Lung microvascular endothelial cell (primary cell): ENCODE results near the gene TRAPPC2. TPM values are rescaled to one million over a fixed set of nuclear protein-coding genes. Genes with fewer than 3 reads are reported as not detected.
A peak's percentile ranks its signal among the peaks of the same experiment; 100 is the strongest.

Experiments used
- DNase-seq, 2 donors: peaks; one replicate each; pipeline versions ENCODE4 v3.0.0 to v3.0.0-alpha.2; 2010; ENCODE audit warnings: low read depth in 2 of 2
- total RNA-seq: library from RNA; depleted of rRNA; stranded (reverse); fragments of >200 nt; gene quantifications from 2 replicates; pipeline ENCODE4 v1.2.1, GENCODE V29; 2014

Gene TRAPPC2
- total RNA-seq, 1 donor from 2014 or later, result 10.9 TPM

GRCh38 chrX:13669246-13669737, 65.1 kb downstream of the TRAPPC2 start:
- peak; percentile 88 to 93 for DNase-seq

- no peak for DNase-seq
Observed at GRCh38 chrX:13667919-13668318, 66.5 kb downstream of the TRAPPC2 start.

GRCh38 chrX:13666836-13667235, 67.6 kb downstream of the TRAPPC2 start:
- peak in 1 of 2 donors; percentile 71 for DNase-seq

- no peak for DNase-seq
Observed at GRCh38 chrX:13664020-13664419, 70.4 kb downstream of the TRAPPC2 start.

- DNase-seq, result no peak
Observed at GRCh38 chrX:13662355-13662791, 72.0 kb downstream of the TRAPPC2 start.

Other genes starting within 250 kb of the TRAPPC2 start
- gene EGFL6, start 165.0 kb downstream of the TRAPPC2 start, total RNA-seq, result not detected in 2 replicates
- gene TCEANC, start 81.5 kb downstream of the TRAPPC2 start, total RNA-seq, result 0.65 and 3.2 TPM in 2 replicates
- gene RAB9A, start 45.5 kb downstream of the TRAPPC2 start, total RNA-seq, result 14.4 and 17.5 TPM in 2 replicates
- gene OFD1, start 128 bp upstream of the TRAPPC2 start, total RNA-seq, result 4.6 and 5.6 TPM in 2 replicates
- 0.22 TPM in 1 of 2 replicates, not detected in the other for gene GPM6B, start 82.5 kb upstream of the TRAPPC2 start, total RNA-seq